Suppressor macrophage treated with lipopolysaccharide for 4 hours (primary cell): ENCODE data around the gene EXOC1.
"Not testable (repeated sequence)": the region's sequence is repeated elsewhere in the genome, so short reads cannot be mapped to it uniquely, and the experiment has no call there.

Experiments used
- DNase-seq: peaks from one replicate; pipeline ENCODE4 v3.0.0-alpha.2; 2020

The EXOC1 gene, protein sequence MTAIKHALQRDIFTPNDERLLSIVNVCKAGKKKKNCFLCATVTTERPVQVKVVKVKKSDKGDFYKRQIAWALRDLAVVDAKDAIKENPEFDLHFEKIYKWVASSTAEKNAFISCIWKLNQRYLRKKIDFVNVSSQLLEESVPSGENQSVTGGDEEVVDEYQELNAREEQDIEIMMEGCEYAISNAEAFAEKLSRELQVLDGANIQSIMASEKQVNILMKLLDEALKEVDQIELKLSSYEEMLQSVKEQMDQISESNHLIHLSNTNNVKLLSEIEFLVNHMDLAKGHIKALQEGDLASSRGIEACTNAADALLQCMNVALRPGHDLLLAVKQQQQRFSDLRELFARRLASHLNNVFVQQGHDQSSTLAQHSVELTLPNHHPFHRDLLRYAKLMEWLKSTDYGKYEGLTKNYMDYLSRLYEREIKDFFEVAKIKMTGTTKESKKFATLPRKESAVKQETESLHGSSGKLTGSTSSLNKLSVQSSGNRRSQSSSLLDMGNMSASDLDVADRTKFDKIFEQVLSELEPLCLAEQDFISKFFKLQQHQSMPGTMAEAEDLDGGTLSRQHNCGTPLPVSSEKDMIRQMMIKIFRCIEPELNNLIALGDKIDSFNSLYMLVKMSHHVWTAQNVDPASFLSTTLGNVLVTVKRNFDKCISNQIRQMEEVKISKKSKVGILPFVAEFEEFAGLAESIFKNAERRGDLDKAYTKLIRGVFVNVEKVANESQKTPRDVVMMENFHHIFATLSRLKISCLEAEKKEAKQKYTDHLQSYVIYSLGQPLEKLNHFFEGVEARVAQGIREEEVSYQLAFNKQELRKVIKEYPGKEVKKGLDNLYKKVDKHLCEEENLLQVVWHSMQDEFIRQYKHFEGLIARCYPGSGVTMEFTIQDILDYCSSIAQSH

DNA sequence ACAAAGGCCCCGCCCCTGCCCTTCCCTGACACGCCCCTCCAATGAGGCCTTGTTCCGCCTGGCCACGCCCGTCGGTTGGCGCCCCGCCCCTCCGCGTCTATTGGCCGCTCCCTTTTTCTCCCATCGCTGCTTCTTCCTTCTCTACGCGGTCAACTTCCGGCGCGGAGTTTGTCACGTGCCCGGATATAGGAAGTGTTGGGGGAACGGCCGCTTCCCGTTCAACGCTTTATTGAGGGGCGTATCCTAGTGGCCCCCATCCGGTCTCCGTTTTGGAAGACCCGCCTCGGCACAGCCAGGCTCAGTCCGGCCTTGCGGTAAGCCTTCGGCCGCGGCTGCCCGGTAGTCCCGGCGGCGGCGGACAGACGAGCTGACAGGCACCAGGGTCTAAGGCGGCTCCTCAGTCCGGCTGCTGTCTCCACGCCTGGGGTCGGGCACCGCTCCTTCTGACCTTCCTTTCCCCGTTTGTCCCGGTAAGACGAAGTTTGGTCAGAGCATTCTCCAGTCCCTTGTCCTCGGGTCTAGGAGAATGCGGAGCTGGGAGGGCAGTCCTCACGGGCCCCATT, at the start of gene EXOC1:
EXOC1 (plus strand) TSS at position 165 of the 563 bp plus-strand sequence. CDS start 4,676 bp downstream, outside the sequence.
- DNase-seq, result peak; percentile 99

DNA sequence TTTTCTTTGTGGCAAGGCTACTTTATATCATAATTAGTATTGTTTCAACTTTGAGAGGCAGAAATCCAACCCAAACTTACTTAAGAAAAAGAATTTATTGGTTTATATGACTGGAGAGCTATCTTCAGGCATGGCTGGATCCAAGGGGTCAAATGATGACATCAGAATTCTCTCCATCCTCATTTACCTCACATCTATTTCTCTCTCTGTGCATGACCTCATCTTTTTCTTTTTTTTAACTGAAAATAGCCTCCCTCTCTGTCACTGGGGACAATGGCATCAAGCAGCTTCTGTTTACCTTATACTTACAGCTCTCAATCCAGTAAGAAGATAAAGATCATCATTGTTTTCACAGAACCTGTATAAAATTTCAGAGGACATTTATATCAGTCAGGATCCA, 45.9 kb upstream of the EXOC1 start:
- no peak for DNase-seq

DNA sequence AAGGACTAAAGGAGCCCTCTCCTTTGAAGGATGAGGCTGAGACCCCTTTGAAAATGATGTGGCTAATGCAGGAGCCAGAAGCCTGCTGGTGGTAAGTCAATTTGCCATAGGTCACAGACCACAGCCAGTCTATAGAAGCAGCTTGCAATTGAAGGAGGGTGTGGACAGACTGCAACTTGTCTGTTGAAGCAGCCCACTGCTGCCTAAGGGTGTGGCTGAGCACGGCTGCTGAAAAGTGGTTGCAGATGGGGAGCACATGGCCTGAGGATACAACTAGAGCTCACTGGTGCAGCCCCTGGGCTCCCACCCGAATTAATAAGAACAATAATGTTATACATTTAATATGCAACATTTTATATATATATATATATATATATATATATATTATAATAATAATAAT, 45.3 kb upstream of the EXOC1 start:
- no peak for DNase-seq

DNA sequence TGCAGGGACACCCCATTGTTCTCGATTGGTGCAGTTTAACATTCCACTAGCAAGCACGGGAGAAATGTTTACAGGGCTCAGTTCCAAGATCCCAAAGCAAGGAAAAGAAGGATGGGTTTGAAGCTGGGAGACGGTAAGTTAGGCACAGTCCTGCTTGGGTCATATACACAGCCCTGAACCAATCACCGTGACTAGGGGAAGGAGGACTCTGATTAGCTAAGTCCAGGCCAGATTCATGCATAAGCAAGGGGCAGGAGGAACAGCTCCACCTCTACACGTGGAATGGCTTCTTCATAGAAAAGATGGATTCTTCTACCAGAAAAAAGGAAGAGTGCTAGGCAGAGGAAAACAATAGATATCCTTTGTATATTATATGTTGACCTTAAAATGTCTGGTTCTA, 44.8 kb upstream of the EXOC1 start:
- no peak for DNase-seq

DNA sequence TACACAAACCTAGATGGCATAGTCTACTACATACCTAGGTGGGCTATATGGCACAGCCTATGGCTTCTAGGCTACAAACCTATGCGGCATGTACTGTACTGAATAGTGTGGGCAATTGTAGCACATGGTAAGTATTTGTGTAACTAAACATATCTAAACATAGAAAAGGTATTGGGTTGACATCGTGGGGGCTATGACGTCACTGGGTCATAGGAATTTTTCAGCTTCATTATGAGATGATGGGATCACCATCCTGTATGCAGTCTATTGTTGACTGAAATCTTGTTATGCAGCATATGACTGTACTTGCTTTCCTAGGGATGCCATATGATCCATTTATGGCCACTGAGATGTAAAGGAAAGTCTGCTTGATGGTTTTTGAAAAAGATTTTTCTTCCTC, 35.8 kb upstream of the EXOC1 start:
- no peak for DNase-seq

DNA sequence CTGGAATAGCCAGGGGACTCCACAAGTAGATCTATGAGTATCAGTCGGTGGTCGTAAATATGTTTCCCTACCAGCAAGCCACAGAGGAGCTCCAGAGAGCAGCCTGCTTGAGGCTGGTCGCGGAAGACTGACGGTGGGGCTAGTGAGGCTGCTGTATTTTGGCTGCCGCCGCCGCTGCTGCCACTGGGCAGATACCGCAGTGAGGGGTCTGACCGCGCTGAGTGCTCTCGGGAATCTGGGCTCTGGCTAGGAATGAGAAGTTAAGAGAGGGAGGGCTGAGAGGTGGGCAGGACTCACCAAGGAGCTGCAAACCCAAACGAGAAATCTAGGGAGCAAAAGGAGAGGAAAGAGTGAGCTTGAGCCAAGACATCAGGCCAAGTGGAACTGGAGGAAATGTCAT, 33.8 kb upstream of the EXOC1 start, which contains the start of gene EXOC1L:
EXOC1L (plus strand) TSS at position 157 of the 400 bp plus-strand sequence; CDS start at position 394, 237 bp downstream.
- DNase-seq, result no peak

DNA sequence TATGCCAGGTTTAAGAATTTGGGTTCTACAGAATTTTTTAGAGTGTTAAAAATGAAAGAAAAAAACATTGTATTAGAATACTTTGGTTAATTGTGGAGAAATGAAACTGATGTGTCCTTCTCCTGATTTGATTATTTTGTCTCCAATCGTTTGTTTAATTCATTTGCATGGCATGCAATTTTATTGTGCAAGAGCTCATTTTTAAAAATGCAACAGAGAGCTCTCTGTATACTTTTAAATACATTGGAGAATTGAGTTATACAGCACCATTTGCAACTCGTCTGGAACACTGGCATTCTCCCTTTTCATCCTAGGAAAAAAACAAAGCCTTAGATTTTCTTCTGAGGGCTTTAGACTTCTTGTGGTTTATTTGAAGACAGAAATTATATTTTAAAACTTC, 33.2 kb upstream of the EXOC1 start:
- DNase-seq, result no peak

DNA sequence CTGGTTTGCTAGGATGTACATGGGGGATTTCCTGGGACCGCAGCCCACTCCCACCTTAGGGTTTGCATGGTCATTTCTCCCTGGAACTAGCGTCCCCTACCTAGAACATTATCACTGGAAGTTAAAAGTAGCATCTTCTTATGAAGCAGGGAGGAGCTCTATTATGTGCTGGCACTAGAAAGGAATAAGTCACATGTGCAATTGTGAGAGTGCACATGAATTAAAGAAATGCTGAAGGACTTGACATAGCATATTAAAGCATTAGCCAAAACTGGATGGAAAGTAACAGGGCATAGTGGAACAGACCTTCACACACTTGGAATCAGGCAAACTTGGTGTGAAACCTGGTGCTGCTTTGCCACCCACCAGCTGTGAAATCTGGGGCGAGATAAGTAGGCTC, 31.1 kb upstream of the EXOC1 start:
- no peak for DNase-seq

DNA sequence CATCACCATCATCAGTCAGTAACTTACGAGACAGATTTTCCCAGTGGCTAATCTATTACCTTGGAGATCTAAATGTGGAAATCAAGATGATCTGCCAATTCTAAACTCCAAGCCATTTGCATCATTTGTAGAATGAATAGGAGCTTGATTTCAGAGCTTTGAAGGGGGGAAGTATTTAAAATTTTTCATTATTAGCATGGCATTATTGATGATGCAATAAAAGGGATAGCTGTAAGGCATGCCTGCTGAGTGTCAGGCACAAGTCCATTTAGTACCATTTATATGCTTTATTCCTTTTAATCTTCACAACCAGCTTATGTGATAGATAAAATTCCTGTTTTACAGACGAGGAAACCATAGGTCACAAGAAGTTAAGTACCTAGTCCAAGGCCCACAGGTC, 28.6 kb upstream of the EXOC1 start:
- no peak for DNase-seq

DNA sequence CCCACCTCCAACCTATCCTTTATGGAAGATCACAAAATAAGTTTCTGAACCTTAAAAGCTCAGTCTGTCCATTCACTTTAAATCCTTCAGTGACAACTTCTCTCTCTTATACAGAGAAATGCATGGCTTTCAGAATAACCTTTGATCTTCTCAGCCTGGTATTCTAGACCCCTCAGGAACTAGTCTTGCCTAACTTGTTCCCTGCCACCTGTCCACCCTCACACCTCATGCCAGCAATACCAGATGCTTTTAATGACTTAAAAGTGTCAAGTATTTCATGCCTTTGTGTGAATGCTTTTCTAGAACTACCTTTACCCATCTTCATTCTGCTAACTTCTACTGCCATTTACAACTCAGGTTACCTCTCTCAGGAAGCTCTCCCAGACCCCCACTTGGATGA, 26.5 kb upstream of the EXOC1 start:
- DNase-seq, result no peak

DNA sequence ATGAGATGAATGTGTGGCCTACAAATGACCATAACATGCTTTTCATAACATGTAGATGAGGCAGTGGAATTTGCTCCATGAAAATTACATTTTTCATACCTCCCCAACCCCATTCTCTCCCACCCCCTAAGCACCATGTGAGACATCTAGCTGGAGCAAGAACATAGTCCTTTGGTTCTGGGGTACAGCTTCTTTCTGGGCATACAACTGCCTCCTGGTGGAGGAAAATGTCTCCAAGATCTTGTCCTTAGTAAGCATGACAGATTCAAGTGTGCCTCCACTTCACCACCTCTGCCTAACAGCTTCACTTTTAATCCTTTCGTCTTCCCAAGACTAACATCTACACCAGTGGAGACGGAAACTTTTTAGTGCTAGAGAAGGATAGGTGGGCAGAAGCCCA, 25.9 kb upstream of the EXOC1 start:
- no peak for DNase-seq

DNA sequence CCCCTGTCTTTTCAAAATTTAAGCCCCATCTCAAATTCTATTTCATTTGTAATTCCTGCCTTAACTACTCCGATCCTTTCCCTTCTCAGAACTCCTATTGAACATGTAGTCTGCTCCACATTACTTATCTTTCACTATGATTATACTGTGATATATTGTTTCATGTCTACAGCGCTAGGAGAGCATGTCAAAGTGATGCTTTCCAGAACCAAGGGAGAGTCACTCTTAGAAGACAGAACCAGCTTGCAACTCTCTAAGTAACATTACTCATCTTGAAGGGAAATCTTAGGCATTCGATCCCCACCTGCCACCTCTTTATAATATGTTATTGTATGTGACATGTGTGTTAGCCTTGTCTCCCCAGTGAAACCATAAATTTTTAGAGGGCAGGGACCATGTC, 23.4 kb upstream of the EXOC1 start:
- DNase-seq, result no peak

DNA sequence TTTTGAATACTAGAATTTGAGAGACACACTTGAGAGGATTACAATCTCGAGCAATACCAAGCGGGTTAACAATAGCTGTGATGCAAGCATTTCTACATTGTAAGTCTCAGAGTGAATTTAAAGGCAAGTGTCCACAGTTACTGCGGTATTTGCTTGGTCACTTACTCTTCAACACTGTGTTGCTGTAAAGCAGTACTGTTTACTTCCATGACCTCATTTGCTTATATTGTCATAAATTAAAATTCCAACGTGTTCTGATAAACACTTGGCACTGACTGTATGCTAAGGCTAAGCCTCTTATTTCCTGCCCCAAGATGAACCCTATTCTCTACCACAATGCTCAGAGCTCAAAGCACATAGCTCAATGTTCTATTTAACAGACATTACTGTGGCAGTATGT, 22.7 kb upstream of the EXOC1 start:
- no peak for DNase-seq

DNA sequence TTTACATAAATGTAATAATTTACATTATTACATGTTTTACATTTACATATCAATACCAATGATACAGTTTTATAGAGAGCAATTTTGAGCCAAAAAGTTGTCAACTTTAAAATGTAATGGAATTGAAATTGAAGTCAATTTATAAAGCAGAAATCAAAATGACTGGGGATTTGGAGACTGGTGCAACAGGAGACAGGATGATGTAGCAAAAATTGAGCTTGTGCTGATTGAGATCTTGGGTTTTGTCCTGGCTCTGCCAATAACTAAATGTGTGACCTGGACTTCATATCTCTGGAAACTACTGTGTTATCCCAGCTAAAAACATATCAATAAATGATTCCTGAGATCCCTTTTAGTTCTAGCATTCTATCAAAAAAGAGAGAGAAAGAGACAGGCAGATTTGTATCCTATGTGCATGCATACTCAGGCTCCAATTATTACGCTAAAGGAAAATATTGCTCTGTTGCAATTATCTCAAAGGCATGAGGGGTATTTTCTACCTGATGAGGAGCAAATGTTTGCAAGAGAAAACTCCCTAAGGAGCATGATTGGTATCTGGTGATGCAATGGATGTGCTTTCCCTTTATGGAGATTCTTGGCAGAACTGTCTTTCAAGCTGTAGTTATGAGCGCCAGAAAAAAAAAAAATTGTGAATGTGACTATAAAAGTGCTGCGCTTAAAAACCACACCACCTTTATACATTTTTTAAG, 19.2 kb upstream of the EXOC1 start:
- DNase-seq, result no peak

DNA sequence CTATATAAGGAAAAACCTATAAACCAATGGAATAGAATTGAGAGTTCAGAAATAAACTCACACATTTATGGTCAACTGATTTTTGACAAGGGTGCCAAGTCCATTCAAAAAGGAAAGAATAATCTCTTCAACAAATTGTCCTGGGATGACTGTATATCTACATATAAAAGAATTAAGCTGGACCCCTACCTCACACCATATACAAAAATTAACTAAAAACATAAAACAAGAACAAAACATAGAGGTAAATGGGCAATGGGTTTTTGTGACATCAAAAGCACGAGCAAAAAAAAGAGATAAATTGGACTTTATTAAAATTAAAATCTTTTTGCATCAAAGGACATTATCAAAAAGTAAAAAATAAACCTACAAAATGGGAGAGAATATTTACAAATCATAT, 15.5 kb upstream of the EXOC1 start:
- no peak for DNase-seq

DNA sequence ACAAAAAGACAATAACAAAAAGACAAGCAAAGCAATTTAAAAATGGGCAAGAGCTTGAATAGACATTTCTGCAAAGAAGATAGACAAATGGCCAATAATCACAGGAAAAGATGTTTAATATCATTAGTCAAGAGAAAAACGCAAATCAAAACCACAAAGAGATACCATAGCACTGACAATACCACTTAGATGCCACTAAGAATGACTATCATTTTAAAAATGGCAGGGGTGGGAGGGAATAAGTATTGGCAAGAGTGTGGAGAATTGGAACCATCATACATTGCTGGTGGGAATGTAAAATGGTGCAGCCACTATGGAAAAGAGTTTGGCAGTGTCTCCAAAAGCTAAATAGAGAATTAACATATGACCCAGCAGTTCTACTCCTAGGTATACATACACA, 15.1 kb upstream of the EXOC1 start:
- DNase-seq, result no peak

DNA sequence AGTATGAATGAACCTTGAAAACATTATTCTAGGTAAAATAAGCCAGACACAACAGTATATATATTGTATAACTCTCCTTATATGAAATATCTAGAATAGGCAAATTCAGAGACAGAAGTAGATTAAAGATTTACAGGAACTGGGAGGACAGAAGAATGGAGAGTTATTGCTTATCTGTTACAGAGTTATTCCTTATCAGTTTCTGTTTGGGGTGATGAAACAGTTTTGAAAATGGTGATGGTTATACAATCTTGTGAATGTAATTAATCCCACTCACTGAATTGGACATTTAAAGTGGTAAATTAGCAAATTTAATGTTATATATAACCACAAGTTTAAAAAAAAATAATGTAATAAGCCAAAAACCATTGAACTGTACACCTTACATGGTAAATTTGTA, 14.5 kb upstream of the EXOC1 start:
- DNase-seq, result no peak

DNA sequence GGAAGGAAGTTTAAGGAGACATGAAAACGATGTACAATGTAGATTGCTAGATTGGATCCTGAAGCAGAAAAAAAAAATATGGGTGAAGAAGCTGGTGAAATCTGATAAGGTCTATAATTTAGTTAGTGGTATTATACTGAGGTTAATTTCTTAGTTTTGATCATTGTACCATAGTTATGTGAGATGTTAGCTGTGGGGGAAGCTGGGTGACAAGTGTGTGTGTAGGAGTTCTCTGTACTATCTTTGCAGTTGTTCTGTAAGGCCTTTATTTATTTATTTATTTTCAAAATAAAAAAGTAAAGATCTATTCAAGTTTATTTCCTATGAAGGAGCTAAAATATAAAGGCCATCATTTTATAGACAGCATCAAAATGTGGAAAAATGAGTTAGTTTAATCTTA, 12.5 kb upstream of the EXOC1 start:
- no peak for DNase-seq

DNA sequence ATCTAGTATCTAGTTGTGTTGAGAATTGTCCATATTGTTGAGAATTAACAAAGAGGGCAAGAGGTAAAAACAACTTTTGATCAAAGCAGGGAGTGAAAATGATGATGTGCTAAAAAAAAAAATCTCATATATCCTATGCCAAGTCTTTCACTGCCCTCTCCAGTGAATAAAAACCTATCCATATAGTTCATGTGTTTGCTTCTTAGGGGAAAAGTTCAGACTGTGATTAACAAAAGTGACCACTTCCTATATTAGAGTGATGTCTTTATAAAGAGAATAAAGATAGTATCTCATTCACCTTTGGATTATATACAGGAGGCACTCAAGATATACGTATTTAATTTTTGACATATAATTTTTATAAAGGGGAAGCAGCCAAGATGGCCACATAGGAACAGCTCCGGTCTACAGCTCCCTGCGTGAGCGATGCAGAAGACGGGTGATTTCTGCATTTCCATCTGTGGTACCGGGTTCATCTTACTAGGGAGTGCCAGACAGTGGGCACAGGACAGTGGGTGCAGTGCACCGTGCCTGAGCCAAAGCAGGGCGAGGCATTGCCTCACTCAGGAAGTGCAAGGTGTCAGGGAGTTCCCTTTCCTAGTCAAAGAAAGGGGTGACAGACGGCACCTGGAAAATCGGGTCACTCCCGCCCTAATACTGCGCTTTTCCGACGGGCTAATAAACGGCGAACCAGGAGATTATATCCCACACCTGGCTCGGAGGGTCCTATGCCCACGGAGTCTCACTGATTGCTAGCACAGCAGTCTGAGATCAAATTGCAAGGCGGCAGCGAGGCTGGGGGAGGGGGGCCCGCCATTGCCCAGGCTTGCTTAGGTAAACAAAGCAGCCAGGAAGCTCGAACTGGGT, 11.8 kb upstream of the EXOC1 start:
- DNase-seq, result not testable (repeated sequence)

DNA sequence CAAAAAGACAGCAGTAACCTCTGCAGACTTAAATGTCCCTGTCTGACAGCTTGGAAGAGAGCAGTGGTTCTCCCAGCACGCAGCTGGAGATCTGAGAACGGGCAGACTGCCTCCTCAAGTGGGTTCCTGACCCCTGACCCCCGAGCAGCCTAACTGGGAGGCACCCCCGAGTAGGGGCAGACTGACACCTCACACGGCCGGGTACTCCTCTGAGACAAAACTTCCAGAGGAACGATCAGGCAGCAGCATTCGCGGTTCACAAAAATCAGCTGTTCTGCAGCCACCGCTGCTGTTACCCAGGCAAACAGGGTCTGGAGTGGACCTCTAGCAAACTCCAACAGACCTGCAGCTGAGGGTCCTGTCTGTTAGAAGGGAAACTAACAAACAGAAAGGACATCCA, 11.1 kb upstream of the EXOC1 start:
- not testable (repeated sequence) for DNase-seq

DNA sequence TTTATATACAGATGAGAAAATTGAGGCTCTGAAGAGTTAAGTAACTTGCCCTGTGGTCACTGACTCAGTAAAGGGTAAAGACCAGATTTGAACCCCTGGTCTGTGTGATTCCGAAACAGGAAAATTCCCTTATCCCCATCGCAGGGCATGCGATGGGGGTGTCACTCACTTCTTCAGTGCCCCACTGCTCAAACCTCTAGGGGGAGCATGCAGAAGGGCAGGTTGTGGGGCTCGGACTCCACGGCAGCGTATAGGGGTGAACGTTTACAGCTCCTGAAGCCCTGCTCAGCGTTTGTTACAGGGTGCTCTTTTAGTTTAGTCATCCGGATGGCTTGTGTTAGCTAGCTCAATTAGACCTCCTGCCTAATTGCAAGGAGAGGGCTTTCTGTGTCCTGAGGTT, 3.7 kb upstream of the EXOC1 start:
- DNase-seq, result no peak

DNA sequence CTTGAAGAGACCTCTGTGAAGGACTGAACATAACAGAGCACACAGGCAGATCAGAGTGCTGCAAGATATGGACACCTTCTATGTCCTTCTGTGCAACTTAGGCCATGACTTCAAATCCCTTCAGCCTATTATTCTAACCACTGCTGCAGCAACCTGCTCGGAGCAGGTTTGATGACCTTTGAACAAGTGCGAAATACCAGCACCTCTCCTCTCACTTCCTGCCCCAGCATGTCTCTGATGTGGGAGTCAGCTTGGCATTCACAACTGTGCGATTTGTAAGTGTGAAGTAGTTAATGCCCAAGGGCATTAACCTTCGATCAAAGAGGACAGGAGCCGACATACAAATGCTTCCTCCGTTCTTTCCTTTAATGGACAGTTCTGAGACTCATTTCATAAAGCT, 1.6 kb upstream of the EXOC1 start:
- DNase-seq, result no peak
